Stimulated activated CD4-positive, alpha-beta T cell treated with anti-CD3 and anti-CD28 coated beads, Interleukin-15, amount 100 ng/mL, for 1 hour (primary cell): Measurements from ENCODE around the gene KLHDC4.
"Not testable (repeated sequence)": the region's sequence is repeated elsewhere in the genome, so short reads cannot be mapped to it uniquely, and the experiment has no call there.

Source experiments
- DNase-seq, 2 donors: peaks; one replicate each; pipeline ENCODE4 v3.0.0-alpha.2; 2020; ENCODE audit warnings: low read depth in 1 of 2, low spot score in 1 of 2

The KLHDC4 gene

GRCh38 chr16:87788730-87789436 lies 23.1 kb upstream of the KLHDC4 start:
- DNase-seq: not testable (repeated sequence)

- not testable (repeated sequence) for DNase-seq
These were observed 21.8 kb upstream of the KLHDC4 start for GRCh38 chr16:87787451-87788091.

- no peak for DNase-seq
These were observed 19.0 kb upstream of the KLHDC4 start for GRCh38 chr16:87784812-87785211.

GRCh38 chr16:87782033-87782432 lies 16.2 kb upstream of the KLHDC4 start:
- DNase-seq: no peak

GRCh38 chr16:87780385-87780989 lies 14.7 kb upstream of the KLHDC4 start:
- no peak for DNase-seq

GRCh38 chr16:87778830-87779579 lies 13.2 kb upstream of the KLHDC4 start:
- DNase-seq: peak; percentile 83 to 91

- DNase-seq: no peak
These were observed 12.7 kb upstream of the KLHDC4 start for GRCh38 chr16:87778476-87778829.

GRCh38 chr16:87773836-87774235 lies 8.1 kb upstream of the KLHDC4 start:
- not testable (repeated sequence) for DNase-seq

- not testable (repeated sequence) for DNase-seq
These were observed 1.7 kb upstream of the KLHDC4 start for GRCh38 chr16:87767456-87767855.

- no peak for DNase-seq
These were observed 655 bp upstream of the KLHDC4 start for GRCh38 chr16:87766485-87766797.

- no peak for DNase-seq
These were observed 362 bp downstream of the KLHDC4 start for GRCh38 chr16:87765473-87765775.

- DNase-seq: no peak
These were observed 950 bp downstream of the KLHDC4 start for GRCh38 chr16:87764600-87765472.

- no peak for DNase-seq
These were observed 3.2 kb downstream of the KLHDC4 start for GRCh38 chr16:87762620-87763019.

- no peak for DNase-seq
These were observed 3.7 kb downstream of the KLHDC4 start for GRCh38 chr16:87762071-87762571.

GRCh38 chr16:87761060-87761459 lies 4.7 kb downstream of the KLHDC4 start:
- DNase-seq: no peak

GRCh38 chr16:87757841-87758426 lies 7.9 kb downstream of the KLHDC4 start:
- no peak for DNase-seq

- no peak for DNase-seq
These were observed 11.3 kb downstream of the KLHDC4 start for GRCh38 chr16:87754535-87754934.

- DNase-seq: no peak
These were observed 18.0 kb downstream of the KLHDC4 start for GRCh38 chr16:87747626-87748414.

GRCh38 chr16:87746178-87746577 lies 19.6 kb downstream of the KLHDC4 start:
- no peak for DNase-seq
